GM21737 (cell line): Measurements from ENCODE around the gene PCNX2.
"Not testable (repeated sequence)": the region's sequence is repeated elsewhere in the genome, so short reads cannot be mapped to it uniquely, and the experiment has no call there.

Experiments
- ATAC-seq: cut with Tn5 transposase; IDR thresholded peaks from one replicate; pipeline ENCODE4 v1.9.1; 2021; ENCODE audit warnings: mild to moderate bottlenecking, moderate library complexity; ENCODE audit not compliant: unreplicated experiment

PCNX2 gene

DNA sequence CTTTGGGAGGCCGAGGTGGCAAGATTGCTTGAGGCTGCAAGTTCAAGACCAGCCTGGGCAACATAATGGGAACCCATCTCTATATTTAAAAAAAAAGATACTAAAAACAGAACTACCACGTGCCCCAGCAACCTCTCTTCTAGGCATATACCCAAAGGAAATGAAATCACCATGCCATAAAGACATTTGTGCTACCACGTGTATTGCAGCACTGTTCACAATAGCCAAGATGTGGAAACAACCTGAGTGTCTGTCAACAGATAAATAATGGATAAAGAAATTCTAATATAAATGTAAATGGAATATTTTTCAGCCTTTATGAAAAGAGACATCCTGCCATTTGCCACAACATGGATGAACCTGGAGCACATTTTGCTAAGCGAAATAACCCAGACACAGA, 128.6 kb downstream of the PCNX2 start:
- ATAC-seq: no peak

DNA sequence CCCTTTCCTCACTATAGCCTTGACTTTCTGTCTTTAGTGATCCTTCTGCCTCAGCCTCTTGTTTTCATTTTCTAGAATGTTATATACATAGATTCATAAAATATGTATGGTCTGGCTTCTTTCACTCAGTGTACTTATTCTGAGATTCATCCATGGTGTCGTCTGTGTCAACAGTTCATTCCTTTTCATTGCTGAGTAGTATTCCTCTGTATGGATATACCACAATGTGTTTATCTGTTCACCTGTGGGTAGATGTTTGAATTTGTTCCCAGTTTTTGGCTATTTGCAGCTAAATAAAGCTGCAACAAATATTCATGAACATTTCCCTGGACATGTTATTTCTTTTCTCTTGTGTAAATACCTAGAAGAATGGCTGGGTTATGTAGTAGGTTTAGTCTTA, 131.8 kb downstream of the PCNX2 start:
- ATAC-seq: no peak

DNA sequence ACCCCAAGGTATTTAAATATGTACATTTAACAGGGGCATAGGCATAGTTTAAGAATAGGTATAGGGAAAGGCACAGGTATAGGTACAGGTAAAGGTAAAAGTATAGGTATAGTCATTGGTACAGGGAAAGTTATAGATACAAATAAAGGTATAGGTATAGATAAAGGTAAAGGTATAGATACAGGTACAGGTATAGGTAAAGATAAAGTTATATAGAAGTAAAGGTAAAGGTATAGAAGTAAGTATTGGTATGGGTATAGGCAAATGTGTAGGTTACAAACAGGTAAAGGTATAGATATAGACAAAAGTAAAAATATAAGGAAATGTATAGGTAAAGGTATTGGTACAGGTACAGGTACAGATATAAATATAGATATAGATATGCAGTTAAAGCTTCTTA, 137.2 kb downstream of the PCNX2 start:
- no peak for ATAC-seq

DNA sequence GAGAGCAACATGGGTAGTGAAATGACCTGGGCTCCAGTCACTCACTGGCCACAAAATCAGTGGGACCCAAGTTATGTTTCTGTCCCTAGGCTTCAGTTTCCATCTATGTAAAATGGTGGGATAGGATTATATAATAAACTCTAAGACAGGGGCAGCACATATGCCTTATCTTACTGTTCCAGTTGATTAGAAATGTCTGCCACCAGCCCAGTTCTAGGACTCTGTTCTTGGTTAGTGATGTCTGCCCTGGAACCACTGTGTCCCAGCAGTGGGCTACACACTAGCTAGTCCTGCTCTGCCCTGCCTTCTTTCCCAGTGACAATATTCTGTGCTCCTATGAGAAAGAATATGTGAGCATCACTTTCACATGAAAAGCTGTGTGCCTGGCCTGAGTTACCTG, 138.3 kb downstream of the PCNX2 start:
- no peak for ATAC-seq

DNA sequence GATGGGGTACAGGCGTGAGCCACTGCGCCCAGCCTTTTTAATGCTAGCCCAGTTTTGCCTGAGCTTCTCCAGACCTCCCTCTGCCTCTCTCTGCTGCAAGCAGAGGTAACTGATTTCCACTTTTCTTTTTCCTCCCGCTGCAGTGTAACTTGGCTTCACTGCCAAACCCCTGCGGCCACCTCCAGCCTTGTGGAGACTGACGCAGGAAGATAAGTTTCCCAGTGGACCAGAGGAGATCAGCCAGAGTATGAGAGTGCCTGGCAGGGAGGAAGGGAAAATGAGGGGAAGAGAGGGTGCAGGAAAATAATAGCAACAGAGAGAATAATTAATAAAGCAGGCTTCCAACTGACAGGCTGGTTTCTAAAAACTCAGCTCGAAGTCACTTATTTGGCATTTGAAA, 143.7 kb downstream of the PCNX2 start:
- ATAC-seq: no peak

DNA sequence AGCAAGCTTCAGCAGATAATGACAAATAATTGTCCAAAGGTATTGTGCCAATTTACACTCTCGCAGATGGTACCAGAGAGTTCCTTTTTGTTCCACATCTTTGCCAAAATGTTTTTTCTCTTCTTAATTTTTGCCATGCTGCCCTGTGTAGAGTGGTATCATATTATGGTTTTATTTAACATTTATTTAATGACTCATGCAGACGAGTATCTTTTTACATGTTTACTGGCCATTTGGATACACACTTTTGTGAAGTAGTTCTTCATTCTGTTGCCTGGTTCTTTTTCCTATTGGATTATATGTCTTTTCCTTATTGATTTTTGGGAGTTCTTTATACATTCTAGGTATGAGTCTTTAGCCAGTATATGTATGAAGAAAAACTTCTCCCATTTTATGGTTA, 151.1 kb downstream of the PCNX2 start:
- no peak for ATAC-seq

DNA sequence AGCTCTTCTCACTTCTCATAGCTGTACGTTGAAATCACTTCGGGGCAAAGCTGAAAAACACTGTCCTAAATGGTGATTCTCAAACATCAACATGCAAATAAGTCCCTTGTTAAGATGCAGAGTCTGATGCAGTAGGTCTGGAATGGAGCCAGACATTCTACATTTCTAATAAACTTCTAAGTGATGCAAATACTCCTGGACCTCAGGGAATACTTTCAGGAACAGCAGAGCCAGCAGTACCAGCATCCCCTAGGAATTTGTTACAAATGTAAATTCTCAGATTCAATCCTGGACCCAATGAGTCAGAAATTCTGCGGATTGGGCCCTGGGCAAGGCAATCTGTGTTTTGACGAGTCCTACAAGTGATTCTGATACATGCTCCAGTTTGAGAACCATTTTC, 152.3 kb downstream of the PCNX2 start:
- ATAC-seq: no peak

DNA sequence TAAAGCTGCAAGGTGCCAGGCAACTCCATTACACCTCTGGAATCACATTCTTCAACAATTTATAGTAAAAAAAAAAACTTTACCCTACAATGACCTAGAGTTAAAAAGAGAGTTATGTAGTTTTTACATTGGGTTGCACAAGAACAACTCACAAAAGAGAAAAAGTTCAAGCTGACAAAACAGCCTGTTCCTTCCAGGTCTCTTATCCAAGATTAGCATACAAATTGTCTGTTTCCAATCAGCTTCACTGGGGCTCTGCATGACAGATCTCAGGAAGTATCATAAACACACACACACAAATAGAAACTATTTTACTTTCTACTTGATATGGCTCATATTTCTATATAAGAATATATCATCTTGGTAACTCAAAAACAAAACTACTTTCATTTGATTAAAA, 154.6 kb downstream of the PCNX2 start:
- ATAC-seq: no peak

DNA sequence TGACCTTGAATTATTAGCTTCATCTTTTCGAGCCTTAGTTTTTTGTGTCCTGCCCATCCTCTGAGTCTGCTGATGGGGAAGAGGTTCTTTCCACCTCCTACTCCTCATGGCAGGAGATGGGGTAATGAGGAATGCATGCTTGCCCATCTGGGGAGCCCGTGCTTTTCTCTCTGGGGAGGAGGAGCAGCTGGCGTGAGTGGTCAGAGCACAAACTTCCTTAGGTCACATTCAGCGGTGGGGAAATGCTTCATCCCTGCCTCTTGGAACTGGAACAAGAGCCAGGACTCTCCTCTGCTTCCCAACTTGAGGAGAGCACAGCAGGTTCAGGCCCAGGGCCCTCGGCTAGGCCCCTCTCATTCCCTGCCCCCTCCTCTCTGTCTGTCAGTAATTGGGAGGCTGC, 155.0 kb downstream of the PCNX2 start:
- ATAC-seq: no peak

DNA sequence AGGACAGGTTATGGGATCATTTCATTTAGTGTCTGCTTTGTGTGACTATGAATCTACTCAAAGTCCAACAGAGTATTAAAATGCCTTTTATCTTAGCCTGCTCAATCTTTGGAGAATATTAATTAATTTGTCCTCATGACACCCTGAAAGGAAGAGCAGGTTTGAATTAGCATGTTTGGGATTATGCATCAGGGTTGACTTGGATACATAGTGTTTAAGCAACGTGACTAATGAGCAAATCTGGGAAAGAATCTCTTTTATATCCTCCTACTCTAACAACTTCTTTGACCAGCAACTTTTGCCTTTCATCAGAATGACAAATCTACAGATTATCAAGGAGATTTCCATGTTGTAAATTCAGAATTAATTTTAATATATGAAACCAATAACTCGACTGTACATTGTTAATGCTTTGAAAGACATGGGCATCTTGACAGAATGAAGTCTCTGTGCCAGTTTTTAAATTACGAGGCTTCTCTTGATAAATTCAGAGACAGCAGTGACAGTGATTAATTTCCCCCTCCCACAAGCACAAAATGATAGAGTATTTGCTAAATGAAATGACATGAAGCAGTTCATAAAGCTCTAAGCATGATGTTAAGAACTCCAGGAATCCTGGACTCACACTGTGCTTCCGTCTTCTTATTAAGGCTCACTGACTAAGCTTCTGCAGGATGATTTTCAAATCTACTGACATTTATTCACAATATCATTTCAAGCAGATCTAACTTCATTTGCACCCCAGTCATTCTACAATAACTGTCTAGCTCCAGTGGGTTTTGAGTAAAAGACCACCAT, 156.5 kb downstream of the PCNX2 start:
- no peak for ATAC-seq

DNA sequence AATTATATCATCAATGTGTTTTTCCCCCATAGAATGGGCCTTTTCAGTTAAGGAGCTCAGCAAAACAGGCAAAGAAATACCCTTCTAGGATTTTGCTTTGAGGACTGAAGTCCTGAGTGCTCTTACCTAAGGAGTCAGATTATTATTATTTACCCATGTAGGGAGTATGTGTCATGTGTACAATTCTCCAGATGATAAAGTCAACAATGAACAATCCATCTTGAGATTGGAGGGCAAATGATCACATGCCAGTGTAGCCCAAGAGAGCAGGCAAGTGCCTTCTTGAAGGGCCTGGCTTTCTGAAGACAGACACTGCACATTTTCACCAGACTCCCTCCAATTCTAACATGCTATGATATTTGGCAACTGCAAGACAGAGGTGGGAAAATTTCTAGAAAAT, 159.7 kb downstream of the PCNX2 start:
- no peak for ATAC-seq

DNA sequence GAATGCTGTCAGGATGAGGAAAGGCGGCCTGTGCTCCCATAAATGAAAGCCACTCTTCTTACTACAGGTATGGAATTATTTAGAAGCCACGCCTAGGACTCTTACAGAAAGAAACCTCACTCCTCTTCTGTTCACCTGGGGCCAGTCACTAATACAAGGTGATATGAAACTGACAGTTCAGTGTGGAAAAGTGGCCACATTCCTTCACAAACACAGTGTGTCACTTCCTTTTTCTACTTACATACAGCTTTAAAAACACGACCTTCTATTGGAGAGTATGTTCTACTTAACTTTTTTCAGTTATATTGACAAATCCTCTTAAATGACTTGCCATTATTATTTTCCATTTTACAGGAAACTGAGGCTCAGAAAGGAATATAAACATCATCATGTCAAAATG, 163.1 kb downstream of the PCNX2 start:
- ATAC-seq: no peak

DNA sequence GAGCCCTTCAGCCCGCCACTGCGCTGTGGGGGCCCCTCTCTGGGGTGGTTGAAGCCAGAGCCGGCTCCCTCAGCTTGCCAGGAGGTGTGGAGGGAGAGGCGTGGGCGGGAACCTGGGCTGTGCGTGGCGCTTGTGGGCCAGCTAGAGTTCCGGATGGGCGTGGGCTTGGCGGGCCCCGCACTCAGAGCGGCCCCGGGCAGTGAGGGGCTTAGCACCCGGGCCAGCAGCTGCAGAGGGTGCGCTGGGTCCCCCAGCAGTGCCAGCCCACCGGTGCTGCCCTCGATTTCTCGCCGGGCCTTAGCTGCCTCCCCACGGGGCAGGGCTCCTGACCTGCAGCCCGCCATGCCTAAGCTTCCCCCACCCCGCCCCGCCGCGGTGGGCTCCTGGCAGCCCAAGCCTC, 166.5 kb downstream of the PCNX2 start:
- ATAC-seq: not testable (repeated sequence)

DNA sequence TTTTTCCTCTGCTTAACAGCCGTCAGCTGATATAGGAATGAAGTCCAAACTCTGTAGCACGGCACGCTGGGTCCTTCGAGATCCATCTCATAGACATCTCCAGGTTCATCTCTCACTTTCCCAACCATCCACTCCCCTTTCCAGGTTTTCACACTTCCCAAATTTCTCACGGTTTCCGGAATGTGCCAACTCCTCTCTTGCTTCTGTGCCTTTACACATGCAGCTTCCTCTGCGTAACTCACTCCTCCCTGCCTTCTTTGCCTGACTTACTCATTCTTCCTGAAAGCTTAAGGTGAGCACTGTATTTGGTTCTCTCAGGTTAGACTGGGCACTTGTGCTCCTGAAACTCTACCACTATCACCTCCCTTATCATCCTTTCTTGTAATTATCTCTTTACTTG, 168.4 kb downstream of the PCNX2 start:
- no peak for ATAC-seq

DNA sequence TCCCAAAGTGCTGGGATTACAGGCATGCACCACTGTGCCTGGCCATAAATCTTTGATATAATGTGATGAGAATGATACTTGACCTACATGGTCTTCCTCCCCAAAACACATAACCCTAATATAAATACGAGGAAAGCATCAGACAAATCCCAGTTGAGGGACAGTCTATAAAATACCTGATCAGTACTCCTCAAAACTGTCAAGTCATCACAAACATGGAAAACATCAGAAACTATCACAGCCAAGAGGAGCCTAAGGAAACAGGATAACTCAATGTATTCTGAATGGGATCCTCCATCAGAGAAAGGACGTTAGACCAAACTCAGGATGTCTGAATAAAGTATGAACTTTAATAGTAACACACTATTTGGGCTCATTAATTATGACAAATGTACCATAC, 172.7 kb downstream of the PCNX2 start:
- ATAC-seq: no peak

DNA sequence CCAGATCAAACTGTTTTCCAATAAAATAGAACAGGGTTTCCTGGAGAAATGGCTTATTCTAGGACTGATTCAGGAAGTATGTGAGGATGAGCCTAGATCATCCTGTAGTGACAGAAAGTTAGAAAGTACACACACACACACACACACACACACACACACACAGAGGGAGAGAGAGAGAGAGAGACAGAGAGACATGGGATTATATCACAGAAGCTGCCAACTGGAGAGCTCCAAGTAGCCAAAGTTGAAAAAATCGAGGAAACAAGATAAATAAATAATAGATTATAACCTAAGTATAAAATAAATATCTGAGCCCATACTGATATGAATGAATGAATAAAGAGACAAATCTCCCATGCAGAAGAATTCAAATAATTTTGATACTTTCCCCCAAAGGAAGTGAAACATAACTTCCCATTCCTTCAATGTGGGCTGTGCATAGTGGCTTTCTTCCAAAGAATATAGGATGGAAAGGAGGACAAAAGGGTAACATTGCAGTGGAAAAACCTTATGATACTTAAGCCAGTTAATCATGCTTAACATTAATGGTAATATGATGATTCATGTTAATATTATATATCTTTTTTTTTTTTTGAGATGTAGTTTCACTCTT, 173.5 kb downstream of the PCNX2 start:
- no peak for ATAC-seq

DNA sequence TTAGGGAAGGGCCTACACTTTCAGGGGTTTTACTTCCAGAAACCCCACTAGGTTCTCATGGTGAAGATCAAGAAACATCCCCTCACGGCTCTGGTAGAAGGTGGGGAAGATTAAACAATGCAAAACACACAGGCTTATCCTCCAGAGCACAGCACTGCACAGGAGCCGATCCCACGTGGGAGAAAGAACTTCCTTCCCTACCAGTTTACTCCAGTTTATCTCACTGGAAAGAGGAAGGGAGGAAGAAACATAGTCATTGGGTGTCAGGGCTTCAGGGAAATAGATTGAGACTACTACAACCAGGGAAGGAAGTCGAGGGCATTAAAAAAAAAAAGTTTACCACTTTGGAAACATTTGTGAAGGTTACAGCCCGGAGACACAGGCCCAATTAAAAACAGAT, 180.7 kb downstream of the PCNX2 start:
- no peak for ATAC-seq

DNA sequence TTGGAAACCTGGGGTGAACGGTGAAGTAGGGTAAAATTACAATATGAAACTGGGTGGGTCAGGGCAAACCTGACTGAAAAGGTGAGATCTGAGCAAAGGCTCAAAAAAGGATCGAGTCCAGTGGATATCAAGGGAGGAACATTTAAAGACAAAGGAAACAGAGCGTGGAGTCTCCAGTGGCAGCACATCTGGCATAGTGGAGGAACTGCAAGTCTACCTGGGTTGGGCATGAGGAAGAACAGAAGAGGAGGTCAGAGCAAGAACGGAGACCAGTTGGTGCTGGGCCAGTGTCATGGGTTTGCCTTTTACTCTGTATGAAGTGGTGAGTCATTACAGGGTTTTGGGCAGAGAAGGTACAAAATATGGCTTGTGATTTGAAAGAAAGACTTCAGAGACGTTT, 181.4 kb downstream of the PCNX2 start:
- ATAC-seq: no peak

DNA sequence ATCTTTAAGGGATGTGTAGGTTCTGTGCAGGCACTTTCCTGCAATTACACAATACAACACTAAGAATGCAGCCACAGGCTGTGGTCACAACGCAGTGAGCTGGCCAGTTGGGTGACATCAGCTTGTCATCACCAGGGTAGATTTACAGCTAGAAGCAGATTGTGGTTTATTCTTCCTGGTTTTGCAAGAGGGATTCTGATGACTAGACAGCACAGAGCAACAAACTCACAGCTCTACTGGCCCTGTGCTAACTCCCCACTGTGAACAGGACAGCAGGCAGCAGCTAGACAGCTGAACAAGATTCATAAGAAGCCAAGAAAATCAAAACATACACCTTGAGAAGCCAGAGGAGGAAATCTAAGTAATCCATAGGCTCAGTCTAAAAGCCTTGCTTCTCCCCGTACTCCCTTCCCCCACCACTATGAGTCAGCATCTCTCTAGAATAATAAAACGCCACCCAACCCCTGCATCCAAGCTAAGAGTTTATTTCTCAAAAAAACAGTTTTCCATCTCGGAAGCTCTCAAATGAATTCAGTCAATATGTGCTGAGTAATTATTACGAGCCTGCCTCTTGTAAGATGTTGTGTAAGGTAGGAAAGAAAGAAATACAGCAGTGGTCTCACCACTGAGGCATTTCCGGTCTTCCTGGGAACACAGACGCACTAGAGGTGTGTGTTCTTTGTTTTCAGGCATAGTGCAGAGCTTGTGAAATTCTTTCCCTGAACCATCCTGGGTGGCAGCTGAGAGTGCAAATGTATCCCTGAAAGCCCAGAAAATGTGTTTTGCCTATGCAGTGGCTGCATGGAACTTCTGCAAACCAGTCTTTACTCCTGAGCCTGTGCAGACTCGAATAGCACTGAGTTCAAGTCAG, 182.3 kb downstream of the PCNX2 start:
- peak; percentile 84 for ATAC-seq

DNA sequence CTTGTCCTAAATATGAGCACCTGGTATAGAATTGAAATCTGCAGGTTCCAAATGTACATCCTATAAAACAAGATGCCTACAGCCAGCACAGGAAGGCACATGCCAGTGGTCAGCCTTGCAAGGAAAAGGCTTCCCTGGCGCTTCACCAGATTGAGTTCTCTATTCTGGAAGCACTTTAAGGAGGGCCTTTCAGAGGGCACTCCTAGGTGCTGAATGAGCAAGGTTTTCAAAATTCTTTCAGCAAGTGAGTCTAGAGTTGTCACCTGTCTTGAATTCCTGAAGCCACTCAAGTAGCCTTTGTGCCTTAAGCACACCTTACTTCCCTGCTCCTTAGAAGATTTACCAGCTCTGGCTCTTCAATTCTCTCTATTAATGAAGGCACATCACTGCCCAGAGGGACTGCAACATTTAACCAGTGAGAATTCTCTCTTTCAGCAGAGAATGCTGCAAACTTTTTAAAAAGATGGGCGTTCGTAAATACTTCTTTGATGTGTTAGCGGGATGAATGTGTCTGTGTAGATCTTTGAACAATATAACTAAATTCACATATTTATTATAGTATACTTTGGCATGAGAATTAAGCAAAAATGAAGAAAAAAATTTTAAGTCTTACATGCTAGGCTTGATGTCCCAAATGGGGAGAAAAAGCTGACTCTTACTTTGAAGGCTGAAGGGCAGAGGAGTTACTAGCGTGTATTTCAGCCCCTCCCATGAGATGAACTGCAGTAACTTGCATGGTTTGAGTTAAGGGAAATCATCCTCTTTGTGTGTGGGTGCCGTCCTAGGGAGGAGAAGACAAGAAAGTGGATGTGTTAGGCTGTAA, 183.1 kb downstream of the PCNX2 start:
- ATAC-seq: no peak

DNA sequence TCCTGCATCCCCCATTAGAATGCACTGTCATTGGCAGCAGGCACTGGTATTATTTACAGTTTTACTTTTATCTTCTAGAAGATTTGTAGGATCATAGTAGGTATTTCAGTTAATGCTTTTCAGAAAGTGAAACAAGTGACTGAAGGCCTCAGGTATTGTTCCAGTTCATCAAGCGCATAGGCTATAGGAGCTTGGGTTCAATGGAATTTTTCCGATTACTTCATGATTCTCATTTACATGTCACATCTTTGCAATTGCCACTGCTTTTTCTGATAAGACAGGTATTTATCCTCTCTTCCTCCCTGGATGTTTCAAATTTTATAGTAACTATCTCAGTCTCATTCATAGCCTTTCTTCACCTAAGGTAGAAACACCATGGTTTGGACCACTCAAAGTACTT, 183.8 kb downstream of the PCNX2 start:
- no peak for ATAC-seq
